C4-2B (cell line): ENCODE results near the gene FOXJ3.

Experiments
- H3K27ac ChIP-seq: fragments of 450-650 bp; 2 replicates; pipeline ENCODE4 v1.5.1; 2017
- ZFX ChIP-seq: fragments of 450-650 bp; IDR thresholded peaks from 2 replicates; pipeline ENCODE4 v1.6.1; 2017
- TF ChIP-seq, protein P1 (sequence below): fragments of 450-650 bp; conservative IDR thresholded peaks from 2 replicates; pipeline ENCODE4 v1.5.1; 2017; ENCODE audit warnings: mild to moderate bottlenecking

FOXJ3 gene

GRCh38 chr1:42178249-42178648, 156.8 kb downstream of the FOXJ3 start:
- no peak for TF ChIP-seq ZFX
- TF ChIP-seq, protein P1, sequence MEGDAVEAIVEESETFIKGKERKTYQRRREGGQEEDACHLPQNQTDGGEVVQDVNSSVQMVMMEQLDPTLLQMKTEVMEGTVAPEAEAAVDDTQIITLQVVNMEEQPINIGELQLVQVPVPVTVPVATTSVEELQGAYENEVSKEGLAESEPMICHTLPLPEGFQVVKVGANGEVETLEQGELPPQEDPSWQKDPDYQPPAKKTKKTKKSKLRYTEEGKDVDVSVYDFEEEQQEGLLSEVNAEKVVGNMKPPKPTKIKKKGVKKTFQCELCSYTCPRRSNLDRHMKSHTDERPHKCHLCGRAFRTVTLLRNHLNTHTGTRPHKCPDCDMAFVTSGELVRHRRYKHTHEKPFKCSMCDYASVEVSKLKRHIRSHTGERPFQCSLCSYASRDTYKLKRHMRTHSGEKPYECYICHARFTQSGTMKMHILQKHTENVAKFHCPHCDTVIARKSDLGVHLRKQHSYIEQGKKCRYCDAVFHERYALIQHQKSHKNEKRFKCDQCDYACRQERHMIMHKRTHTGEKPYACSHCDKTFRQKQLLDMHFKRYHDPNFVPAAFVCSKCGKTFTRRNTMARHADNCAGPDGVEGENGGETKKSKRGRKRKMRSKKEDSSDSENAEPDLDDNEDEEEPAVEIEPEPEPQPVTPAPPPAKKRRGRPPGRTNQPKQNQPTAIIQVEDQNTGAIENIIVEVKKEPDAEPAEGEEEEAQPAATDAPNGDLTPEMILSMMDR = no peak

DNA sequence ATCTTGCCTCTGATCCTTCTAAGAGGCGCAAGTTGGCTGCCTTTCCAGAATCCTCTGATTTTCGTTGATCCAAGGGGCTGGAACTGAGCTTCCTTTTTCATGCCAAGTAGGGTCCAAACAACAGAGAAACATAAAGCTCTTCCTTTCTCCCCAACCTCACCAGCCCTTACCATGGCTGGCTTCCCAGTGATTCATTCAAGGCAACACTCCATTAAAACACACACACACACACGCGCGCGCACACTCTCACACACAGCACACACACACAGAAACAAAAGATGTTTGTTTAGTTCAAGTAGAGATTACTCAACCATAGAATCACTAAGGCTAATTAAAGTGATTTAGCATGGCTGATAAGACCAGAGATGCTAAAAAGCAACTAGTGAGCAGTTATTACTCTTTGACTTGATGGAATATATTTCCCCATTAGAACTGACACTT, 157.5 kb downstream of the FOXJ3 start:
- TF ChIP-seq, protein P1 = no peak
- TF ChIP-seq ZFX = no peak
- H3K27ac ChIP-seq = peak overlapping the region; percentile 10; the same call in 1 of the 2 replicates

More at GRCh38 chr1:42178249-42178648, 156.8 kb downstream of the FOXJ3 start:
- H3K27ac ChIP-seq = no peak overlapping the region

GRCh38 chr1:42176902-42177519, 158.0 kb downstream of the FOXJ3 start:
- TF ChIP-seq, protein P1 = peak; percentile 97
- TF ChIP-seq ZFX = no peak
- peak overlapping the region; percentile 10; the same call in 1 of the 2 replicates for H3K27ac ChIP-seq

DNA sequence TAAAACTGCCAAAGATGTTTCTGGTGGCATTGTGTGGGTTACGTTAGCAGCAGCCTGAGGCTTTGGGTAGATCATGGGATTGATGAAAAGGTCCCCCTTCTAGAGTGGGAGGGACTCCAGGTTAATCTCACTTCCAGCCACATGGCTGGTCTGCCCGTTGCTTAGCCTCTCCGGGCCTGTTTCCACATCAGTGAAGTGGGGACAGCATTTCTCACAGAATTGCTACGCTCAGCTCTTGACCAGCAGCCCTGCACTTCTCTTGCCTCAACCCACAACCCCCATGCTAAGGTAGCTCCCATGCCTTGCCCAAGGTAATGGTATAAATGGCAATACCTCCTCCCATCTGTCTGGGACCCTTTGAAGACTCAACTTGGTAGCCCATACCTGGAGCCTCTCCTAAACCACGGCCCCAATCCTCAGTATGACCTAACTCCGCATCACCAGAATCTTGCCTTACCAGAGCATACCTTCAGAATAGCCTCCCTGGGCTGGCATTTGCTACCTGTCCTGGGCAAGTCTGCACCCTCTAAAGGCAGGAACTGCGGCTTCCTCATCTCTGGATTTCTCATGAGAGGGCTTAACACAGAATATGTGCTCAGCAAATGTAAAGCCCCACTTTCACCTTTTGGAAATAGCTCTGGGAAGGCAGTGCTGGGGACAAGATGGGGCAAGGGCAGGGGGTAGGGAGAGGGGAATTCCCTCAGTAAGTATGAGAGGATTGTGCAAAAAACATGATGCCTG, 159.6 kb downstream of the FOXJ3 start:
- peak overlapping the region; percentile 6; the same call in 1 of the 2 replicates for H3K27ac ChIP-seq
- no peak for TF ChIP-seq ZFX
- TF ChIP-seq, protein P1 = no peak

DNA sequence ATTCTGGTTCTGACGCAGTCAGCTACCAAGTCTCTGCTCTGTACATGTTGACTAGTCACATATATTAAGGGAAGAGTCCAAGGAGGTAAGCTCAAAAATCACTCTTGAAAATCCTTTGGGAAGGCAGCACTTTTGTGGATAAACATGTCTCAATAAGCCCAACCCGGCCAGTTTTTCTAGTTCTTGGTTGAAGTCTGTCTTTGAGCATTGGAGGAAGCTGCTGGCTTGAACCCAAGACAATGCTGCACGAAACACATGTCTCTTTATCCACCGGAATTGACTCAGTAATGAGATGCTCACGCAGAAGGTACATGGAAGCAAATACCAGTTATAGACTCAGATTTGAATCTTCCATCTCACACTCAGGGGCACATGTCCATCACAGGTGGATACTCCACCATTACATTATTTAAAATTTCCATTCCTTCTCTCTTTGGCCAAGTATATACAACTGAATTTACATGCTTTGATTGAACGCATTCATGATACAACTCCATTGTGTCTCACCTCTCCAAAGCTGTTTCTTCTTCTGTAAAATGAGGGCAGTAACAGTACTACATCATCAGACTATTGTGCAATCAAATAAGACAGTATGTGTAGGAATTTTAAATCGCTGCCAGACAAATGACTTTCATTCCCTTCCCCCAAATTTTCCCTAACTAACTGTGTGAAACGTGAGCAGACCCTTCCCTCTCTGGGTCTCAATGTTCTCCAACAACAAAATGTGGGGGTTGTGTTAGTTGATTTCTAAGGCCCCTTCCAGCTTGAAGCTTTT, 160.9 kb downstream of the FOXJ3 start:
- TF ChIP-seq, protein P1 = no peak
- TF ChIP-seq ZFX = no peak
- H3K27ac ChIP-seq = peak overlapping the region; percentile 61; the same call in 1 of the 2 replicates

DNA sequence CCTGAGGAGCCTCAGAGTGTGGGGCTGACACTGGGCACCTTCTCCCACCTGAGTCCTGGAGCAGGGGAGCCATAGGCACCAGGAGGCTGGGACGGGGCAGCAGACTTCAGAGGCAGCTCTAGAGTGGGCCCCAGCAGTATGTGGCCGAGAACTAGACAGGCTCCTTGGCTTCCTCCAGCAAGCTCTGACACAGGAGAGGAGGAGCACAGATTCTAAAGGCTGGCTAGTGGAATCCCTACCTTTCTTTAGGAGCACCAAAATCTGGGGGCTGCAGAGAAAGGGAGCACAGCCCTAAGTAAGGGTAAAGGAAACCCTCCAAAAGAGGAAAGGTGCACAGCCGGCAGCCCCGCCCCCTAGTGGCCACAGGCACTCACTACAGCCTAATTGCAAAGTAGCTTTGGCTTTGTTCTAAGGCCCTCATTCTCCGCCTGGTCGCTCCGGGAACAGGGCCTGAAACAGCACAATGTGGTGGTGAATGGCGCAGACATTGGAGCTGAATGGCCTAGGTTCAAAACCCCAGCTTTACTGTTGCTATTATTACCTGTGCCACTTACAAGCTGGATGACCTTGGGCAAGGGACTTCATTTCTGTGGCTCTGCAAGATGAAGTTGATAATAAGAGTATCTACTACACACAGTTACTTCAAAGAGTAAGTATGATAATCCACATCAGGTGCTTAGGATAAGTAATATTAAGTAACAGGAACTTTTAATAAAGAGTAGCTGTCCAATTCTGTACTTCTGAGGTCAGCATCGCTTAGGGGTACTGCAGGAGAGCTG, 161.7 kb downstream of the FOXJ3 start:
- peak overlapping the region; percentile 61 for H3K27ac ChIP-seq
- TF ChIP-seq ZFX = no peak
- TF ChIP-seq, protein P1 = peak; percentile 99
